ENCODE measurements around the gene P2RX1. TPM values are rescaled to one million over a fixed set of nuclear protein-coding genes. Genes with fewer than 3 reads are reported as not detected.

Gene P2RX1
- total RNA-seq, 1 experiment from 2014 or later = not detected

GRCh38 chr17:3897731-3898130, 18.5 kb downstream of the P2RX1 start:
- Histone ChIP-seq H3K79me1 (ENCODE audit: insufficient read depth, low read depth, low read length, poor library complexity, severe bottlenecking) (no peaks in the 10 kb centered on the region), H3K4ac (ENCODE audit: low read depth, low read length) (no peak overlapping the region), H4K8ac (replicated peaks; ENCODE audit: insufficient read length, low read depth, low read length) (no peak overlapping the region), H3K23me2 (ENCODE audit: insufficient read length, low read depth, low read length, poor library complexity, severe bottlenecking) (no peaks in the 10 kb centered on the region), H3K27ac (ENCODE audit: insufficient read length, low read depth, low read length) (no peak overlapping the region), H2BK5ac (ENCODE audit: insufficient read length, low read length) (no peak overlapping the region), H4K91ac (ENCODE audit: insufficient read length, low read depth, low read length) (no peak overlapping the region), H3K9me3 (ENCODE audit: control insufficient read depth, low read depth, low read length) (no peaks in the 10 kb centered on the region), H3K27me3 (ENCODE audit: insufficient read depth, low read length) (no peaks in the 10 kb centered on the region; the same call in 1 of the 2 replicates), H3K18ac (ENCODE audit: insufficient read length, low read depth, low read length) (no peak overlapping the region), H2BK20ac (ENCODE audit: low read depth, low read length, poor library complexity, severe bottlenecking) (no peak overlapping the region), H4K20me1 (ENCODE audit: control insufficient read depth, insufficient read depth, insufficient read length) (no peaks in the 10 kb centered on the region), H3K56ac (ENCODE audit: insufficient read length, low read depth, low read length) (no peak overlapping the region), H3T11ph (ENCODE audit: low read length) (no peak overlapping the region), H3K4me2 (ENCODE audit: insufficient read depth, insufficient read length, low read length) (no peak overlapping the region), H3K23ac (ENCODE audit: insufficient read length, low read depth, low read length) (no peak overlapping the region), H3K79me2 (ENCODE audit: insufficient read depth, low read length) (no peaks in the 10 kb centered on the region), H3K4me1 (ENCODE audit: insufficient read depth, low read length) (no peaks in the 10 kb centered on the region), H3K9ac (ENCODE audit: extremely low read depth, insufficient read length, low read length) (no peak overlapping the region), H3K14ac (ENCODE audit: insufficient read depth, low read length) (no peak overlapping the region; the same call in 1 of the 2 replicates), H2BK15ac (ENCODE audit: low read depth, low read length) (no peak overlapping the region), H2AFZ (ENCODE audit: low read length) (no peak overlapping the region), H2BK120ac (ENCODE audit: low read depth, low read length, poor library complexity, severe bottlenecking) (no peak overlapping the region), H4K5ac (ENCODE audit: insufficient read length, low read depth, low read length) (no peak overlapping the region), H2AK5ac (ENCODE audit: insufficient read length, low read length) (no peak overlapping the region), H2BK12ac (ENCODE audit: insufficient read length, low read depth, low read length) (no peak overlapping the region)
- TF ChIP-seq CTCF (conservative IDR thresholded peaks at IDR 0.05) = no peak
- no peak overlapping the region for H3K4me3 Mint-ChIP-seq
- WGBS (ENCODE audit: extremely low coverage, insufficient read length, low lambda C conversion rate) = no CpG with 5 or more reads among the region's 12 CpGs
- H3K36me3 Mint-ChIP-seq (ENCODE audit: insufficient read depth in 1 of 3, low read depth in 3 of 3) = no peaks in the 10 kb centered on the region
- H3K27me3 Mint-ChIP-seq (ENCODE audit: low read depth) = peaks cover 5% of the 10 kb centered on the region
- no peaks in the 10 kb centered on the region for H3K9me3 Mint-ChIP-seq
- no peak overlapping the region for H3K27ac Mint-ChIP-seq
- DNase-seq = no peak
- H3K4me1 Mint-ChIP-seq = peaks cover 11% of the 10 kb centered on the region in 2 experiments
